ENCODE results near the gene SFXN4.
A peak's percentile ranks its signal among the peaks of the same experiment; 100 is the strongest.
"Not testable (repeated sequence)": the region's sequence is repeated elsewhere in the genome, so short reads cannot be mapped to it uniquely, and the experiment has no call there.

SFXN4 gene

GRCh38 chr10:119105899-119106298 lies 59.6 kb downstream of the SFXN4 start:
- not testable (repeated sequence) for DNase-seq (ENCODE audit: low read depth)

GRCh38 chr10:119105155-119105554 lies 60.4 kb downstream of the SFXN4 start:
- no peak for DNase-seq (ENCODE audit: low read depth)

GRCh38 chr10:119104654-119105015 lies 60.9 kb downstream of the SFXN4 start:
- DNase-seq (ENCODE audit: low read depth), result no peak

- peak; percentile 64 for DNase-seq (ENCODE audit: low read depth)
These were observed 61.4 kb downstream of the SFXN4 start, which contains the start of gene DENND10 for GRCh38 chr10:119103903-119104653. Gene DENND10, plus strand, starts transcription at chr10:119104113. Its CDS starts 30 bp downstream, at chr10:119104143.

GRCh38 chr10:119103241-119103902 lies 62.1 kb downstream of the SFXN4 start:
- DNase-seq (ENCODE audit: low read depth), result no peak

GRCh38 chr10:119101366-119102098 lies 64.0 kb downstream of the SFXN4 start:
- DNase-seq (ENCODE audit: low read depth), result no peak

GRCh38 chr10:119100434-119101238 lies 64.9 kb downstream of the SFXN4 start:
- DNase-seq (ENCODE audit: low read depth), result no peak

- no peak for DNase-seq (ENCODE audit: low read depth)
These were observed 66.9 kb downstream of the SFXN4 start for GRCh38 chr10:119098576-119098975.

GRCh38 chr10:119096641-119097415 lies 68.7 kb downstream of the SFXN4 start:
- DNase-seq (ENCODE audit: low read depth), result not testable (repeated sequence)

GRCh38 chr10:119095640-119096039 lies 69.9 kb downstream of the SFXN4 start:
- DNase-seq (ENCODE audit: low read depth), result no peak

GRCh38 chr10:119090968-119091367 lies 74.5 kb downstream of the SFXN4 start:
- peak; percentile 37 for DNase-seq (ENCODE audit: low read depth)
